Measurements from ENCODE around the gene SNX9.
"Not testable (repeated sequence)": the region's sequence is repeated elsewhere in the genome, so short reads cannot be mapped to it uniquely, and the experiment has no call there.

Gene SNX9

DNA sequence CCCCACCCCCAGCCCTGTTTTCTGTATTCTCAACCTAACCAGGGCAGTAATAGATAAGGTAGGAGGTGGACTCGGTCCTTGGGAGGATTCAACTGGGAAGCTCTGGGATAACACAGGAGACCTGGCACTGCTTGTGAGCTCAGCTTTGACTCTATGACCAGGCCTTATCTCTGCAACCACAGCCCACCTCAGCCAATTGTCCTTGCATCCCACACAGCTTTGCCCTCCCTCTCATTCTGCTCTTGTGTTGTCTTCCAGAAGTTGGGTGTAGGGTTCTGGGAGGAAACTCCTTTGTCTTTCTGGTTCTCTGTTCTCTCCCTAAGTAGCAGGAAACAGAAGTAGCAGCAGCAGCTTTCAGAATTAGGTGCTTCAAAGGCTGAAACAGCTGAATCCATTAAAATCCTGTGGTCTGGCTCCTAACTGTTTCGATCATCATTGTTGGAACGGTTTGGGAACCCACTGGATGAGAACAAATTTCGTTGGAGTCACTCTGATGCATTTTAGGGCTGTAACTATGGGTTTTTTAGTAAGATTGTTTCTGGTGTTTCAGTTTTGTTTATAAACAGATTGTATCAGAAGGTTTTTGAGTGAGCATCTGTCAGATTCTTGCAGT is 32.4 kb upstream of the SNX9 start:
- no peaks in the 10 kb centered on the region for H3K36me3 Mint-ChIP-seq (ENCODE audit: low read depth)
- H3K4me1 Mint-ChIP-seq (ENCODE audit: low read depth): no peaks in the 10 kb centered on the region
- DNase-seq (ENCODE audit: low spot score): no peak
- peaks cover 46% of the 10 kb centered on the region for H3K27me3 Mint-ChIP-seq (ENCODE audit: low read depth)
- H3K4me3 Mint-ChIP-seq: no peak overlapping the region
- no peak overlapping the region for H3K27ac Mint-ChIP-seq
- no peaks in the 10 kb centered on the region for H3K9me3 Mint-ChIP-seq

GRCh38 chr6:157791450-157791849 is 31.6 kb upstream of the SNX9 start:
- no peaks in the 10 kb centered on the region for H3K36me3 Mint-ChIP-seq (ENCODE audit: low read depth)
- DNase-seq (ENCODE audit: low spot score): no peak
- no peak overlapping the region for H3K4me3 Mint-ChIP-seq
- no peaks in the 10 kb centered on the region for H3K9me3 Mint-ChIP-seq
- H3K4me1 Mint-ChIP-seq (ENCODE audit: low read depth): no peaks in the 10 kb centered on the region
- no peak overlapping the region for H3K27ac Mint-ChIP-seq
- H3K27me3 Mint-ChIP-seq (ENCODE audit: low read depth): peaks cover 44% of the 10 kb centered on the region

DNA sequence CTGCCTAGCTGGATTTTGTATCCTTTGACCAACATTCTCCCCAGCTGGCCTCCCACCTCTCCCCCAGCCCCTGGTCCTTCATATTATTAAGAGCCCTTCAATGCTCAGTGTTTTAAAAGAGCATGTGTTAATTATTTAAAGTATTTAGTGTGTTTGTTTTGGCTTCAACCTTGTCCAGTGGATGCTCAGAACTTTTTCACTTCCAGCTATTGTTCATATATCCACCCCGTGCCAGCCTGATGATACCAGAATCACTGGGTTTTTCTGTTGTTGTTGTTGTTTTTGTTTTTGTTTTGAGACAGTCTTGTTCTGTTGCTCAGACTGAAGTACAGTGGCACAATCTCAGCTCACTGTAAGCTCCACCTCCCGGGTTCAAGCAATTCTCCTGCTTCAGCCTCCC is 30.4 kb upstream of the SNX9 start:
- DNase-seq (ENCODE audit: low spot score): no peak
- no peaks in the 10 kb centered on the region for H3K4me1 Mint-ChIP-seq (ENCODE audit: low read depth)
- peaks cover 45% of the 10 kb centered on the region for H3K27me3 Mint-ChIP-seq (ENCODE audit: low read depth)
- H3K36me3 Mint-ChIP-seq (ENCODE audit: low read depth): no peaks in the 10 kb centered on the region
- no peak overlapping the region for H3K4me3 Mint-ChIP-seq
- no peaks in the 10 kb centered on the region for H3K9me3 Mint-ChIP-seq
- no peak overlapping the region for H3K27ac Mint-ChIP-seq

- H3K4me1 Mint-ChIP-seq (ENCODE audit: low read depth); H3K9me3 Mint-ChIP-seq; H3K27ac Mint-ChIP-seq; H3K36me3 Mint-ChIP-seq (ENCODE audit: low read depth); H3K4me3 Mint-ChIP-seq; DNase-seq (ENCODE audit: low spot score): not testable (repeated sequence)
- H3K27me3 Mint-ChIP-seq (ENCODE audit: low read depth): peaks cover 54% of the 10 kb centered on the region
Observed at GRCh38 chr6:157794012-157794411, 29.0 kb upstream of the SNX9 start.

GRCh38 chr6:157795841-157796240 is 27.2 kb upstream of the SNX9 start:
- Mint-ChIP-seq H3K27me3 (ENCODE audit: low read depth) (peaks cover 61% of the 10 kb centered on the region), H3K4me1 (ENCODE audit: low read depth) (peaks cover 3% of the 10 kb centered on the region), H3K36me3 (ENCODE audit: low read depth) (no peaks in the 10 kb centered on the region), H3K27ac (no peak overlapping the region), H3K9me3 (no peaks in the 10 kb centered on the region), H3K4me3 (no peak overlapping the region)
- DNase-seq (ENCODE audit: low spot score): no peak

DNA sequence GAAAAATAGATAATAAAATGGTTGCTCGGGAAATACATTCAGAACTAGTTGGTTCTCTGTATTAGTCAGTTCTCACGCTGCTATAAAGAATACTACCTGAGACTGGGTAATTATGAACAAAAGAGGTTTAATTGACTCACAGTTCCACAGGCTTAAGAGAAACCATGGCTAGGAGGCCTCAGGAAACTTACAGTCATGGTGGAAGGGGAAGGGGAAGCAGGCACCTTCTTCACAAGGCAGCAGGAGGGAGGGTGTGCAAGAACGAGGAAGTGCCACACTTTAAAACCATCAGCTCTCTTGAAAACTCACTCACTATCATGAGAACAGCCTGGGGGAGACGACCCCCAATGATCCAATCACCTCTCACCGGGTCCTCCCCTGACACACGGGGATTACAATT is 24.2 kb upstream of the SNX9 start:
- H3K36me3 Mint-ChIP-seq (ENCODE audit: low read depth): no peaks in the 10 kb centered on the region
- H3K4me3 Mint-ChIP-seq: no peak overlapping the region
- peaks cover 69% of the 10 kb centered on the region for H3K27me3 Mint-ChIP-seq (ENCODE audit: low read depth)
- H3K4me1 Mint-ChIP-seq (ENCODE audit: low read depth): peaks cover 7% of the 10 kb centered on the region
- no peak overlapping the region for H3K27ac Mint-ChIP-seq
- H3K9me3 Mint-ChIP-seq: no peaks in the 10 kb centered on the region
- peak; percentile 14 for DNase-seq (ENCODE audit: low spot score)

GRCh38 chr6:157799561-157799960 is 23.5 kb upstream of the SNX9 start:
- not testable (repeated sequence) for H3K4me1 Mint-ChIP-seq (ENCODE audit: low read depth); H3K27ac Mint-ChIP-seq; DNase-seq (ENCODE audit: low spot score); H3K4me3 Mint-ChIP-seq; H3K36me3 Mint-ChIP-seq (ENCODE audit: low read depth); H3K9me3 Mint-ChIP-seq
- peaks cover 68% of the 10 kb centered on the region for H3K27me3 Mint-ChIP-seq (ENCODE audit: low read depth)

- Mint-ChIP-seq H3K36me3 (ENCODE audit: low read depth) (no peaks in the 10 kb centered on the region), H3K4me3 (peak overlapping the region; percentile 4), H3K27ac (peak overlapping the region; percentile 38), H3K9me3 (no peaks in the 10 kb centered on the region), H3K27me3 (ENCODE audit: low read depth) (peaks cover 69% of the 10 kb centered on the region), H3K4me1 (ENCODE audit: low read depth) (peaks cover 7% of the 10 kb centered on the region)
- peak; percentile 63 for DNase-seq (ENCODE audit: low spot score)
Observed at GRCh38 chr6:157800420-157801237, 22.4 kb upstream of the SNX9 start.

- peak; percentile 40 for DNase-seq (ENCODE audit: low spot score)
- Mint-ChIP-seq H3K27ac (no peak overlapping the region), H3K4me1 (ENCODE audit: low read depth) (peaks cover 7% of the 10 kb centered on the region), H3K4me3 (no peak overlapping the region), H3K9me3 (peaks cover 15% of the 10 kb centered on the region), H3K36me3 (ENCODE audit: low read depth) (no peaks in the 10 kb centered on the region), H3K27me3 (ENCODE audit: low read depth) (peaks cover 60% of the 10 kb centered on the region)
Observed at GRCh38 chr6:157804448-157805327, 18.4 kb upstream of the SNX9 start.

- Mint-ChIP-seq H3K4me3 (no peak overlapping the region), H3K36me3 (ENCODE audit: low read depth) (no peaks in the 10 kb centered on the region), H3K4me1 (ENCODE audit: low read depth) (no peaks in the 10 kb centered on the region), H3K9me3 (peaks cover 16% of the 10 kb centered on the region), H3K27ac (no peak overlapping the region), H3K27me3 (ENCODE audit: low read depth) (peaks cover 55% of the 10 kb centered on the region)
- no peak for DNase-seq (ENCODE audit: low spot score)
Observed at GRCh38 chr6:157806131-157806855, 16.8 kb upstream of the SNX9 start.

- no peaks in the 10 kb centered on the region for H3K36me3 Mint-ChIP-seq (ENCODE audit: low read depth)
- H3K4me3 Mint-ChIP-seq: no peak overlapping the region
- H3K4me1 Mint-ChIP-seq (ENCODE audit: low read depth): no peaks in the 10 kb centered on the region
- peaks cover 52% of the 10 kb centered on the region for H3K27me3 Mint-ChIP-seq (ENCODE audit: low read depth)
- no peak for DNase-seq (ENCODE audit: low spot score)
- peaks cover 16% of the 10 kb centered on the region for H3K9me3 Mint-ChIP-seq
- no peak overlapping the region for H3K27ac Mint-ChIP-seq
Observed at GRCh38 chr6:157806856-157807215, 16.2 kb upstream of the SNX9 start.

DNA sequence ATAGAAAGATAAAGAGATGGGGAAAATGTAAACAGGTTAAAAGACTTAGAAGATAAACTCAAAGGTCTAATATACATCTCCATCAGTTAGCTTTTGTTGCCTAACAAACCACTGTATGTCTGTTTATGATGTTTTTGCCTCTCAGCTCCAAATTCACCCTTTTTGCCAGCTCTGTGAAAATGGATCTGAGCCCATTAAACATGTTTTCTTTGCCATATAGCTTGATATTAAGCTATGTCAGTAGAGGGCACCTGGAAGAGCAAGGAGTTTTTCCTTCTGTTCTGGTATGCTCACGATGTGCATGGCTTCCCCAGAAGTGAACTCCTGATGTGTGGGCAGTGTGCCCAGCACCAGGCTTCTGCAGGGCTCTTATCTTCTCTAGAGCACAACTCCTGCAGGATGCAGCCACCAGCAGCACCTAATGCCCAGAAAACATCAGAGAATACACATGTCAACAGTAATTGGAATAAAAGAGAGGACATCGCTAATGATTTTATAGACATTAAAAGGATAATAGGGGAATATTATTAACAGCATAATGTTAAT is 14.6 kb upstream of the SNX9 start:
- H3K27me3 Mint-ChIP-seq (ENCODE audit: low read depth): peaks cover 42% of the 10 kb centered on the region
- DNase-seq (ENCODE audit: low spot score): no peak
- no peak overlapping the region for H3K27ac Mint-ChIP-seq
- H3K36me3 Mint-ChIP-seq (ENCODE audit: low read depth): no peaks in the 10 kb centered on the region
- H3K9me3 Mint-ChIP-seq: peaks cover 16% of the 10 kb centered on the region
- H3K4me3 Mint-ChIP-seq: no peak overlapping the region
- H3K4me1 Mint-ChIP-seq (ENCODE audit: low read depth): no peaks in the 10 kb centered on the region

GRCh38 chr6:157809613-157810012 is 13.4 kb upstream of the SNX9 start:
- H3K4me3 Mint-ChIP-seq: no peak overlapping the region

More at GRCh38 chr6:157809613-157810012, 13.4 kb upstream of the SNX9 start:
- peaks cover 16% of the 10 kb centered on the region for H3K9me3 Mint-ChIP-seq
- H3K27me3 Mint-ChIP-seq (ENCODE audit: low read depth): peaks cover 38% of the 10 kb centered on the region
- H3K27ac Mint-ChIP-seq: no peak overlapping the region
- no peaks in the 10 kb centered on the region for H3K36me3 Mint-ChIP-seq (ENCODE audit: low read depth)
- no peak for DNase-seq (ENCODE audit: low spot score)
- peaks cover 2% of the 10 kb centered on the region for H3K4me1 Mint-ChIP-seq (ENCODE audit: low read depth)
